Activated gamma-delta T cell (primary cell): ENCODE data around the gene UBC.

Experiments
- DNase-seq: peaks from one replicate; lab custom pipeline; 2025; lab: John Stamatoyannopoulos, UW
- total RNA-seq, 2 donors: gene quantifications; one replicate each; lab custom pipeline; 2026; lab: John Stamatoyannopoulos, UW

UBC gene
- total RNA-seq = 839 to 1,036 reads per million in 2 donors

- no peak for DNase-seq
These were observed at the start of gene UBC for GRCh38 chr12:124914392-124915238. Gene UBC, minus strand, starts transcription at chr12:124914650. Its CDS starts 879 bp downstream, at chr12:124913771.

GRCh38 chr12:124963211-124963610 lies 48.8 kb upstream of the UBC start:
- DNase-seq = no peak

GRCh38 chr12:124961055-124961454 lies 46.6 kb upstream of the UBC start:
- no peak for DNase-seq

- DNase-seq = no peak
These were observed 42.1 kb upstream of the UBC start for GRCh38 chr12:124956571-124956970.

GRCh38 chr12:124954771-124955170 lies 40.3 kb upstream of the UBC start:
- DNase-seq = no peak

GRCh38 chr12:124953689-124954405 lies 39.4 kb upstream of the UBC start:
- no peak for DNase-seq

- DNase-seq = no peak
These were observed 38.4 kb upstream of the UBC start for GRCh38 chr12:124952801-124953200.

GRCh38 chr12:124952295-124952694 lies 37.8 kb upstream of the UBC start:
- DNase-seq = no peak

- DNase-seq = no peak
These were observed 35.6 kb upstream of the UBC start for GRCh38 chr12:124949779-124950728.

GRCh38 chr12:124949066-124949465 lies 34.6 kb upstream of the UBC start:
- no peak for DNase-seq

- no peak for DNase-seq
These were observed 33.3 kb upstream of the UBC start for GRCh38 chr12:124947561-124948398.

GRCh38 chr12:124947013-124947412 lies 32.6 kb upstream of the UBC start:
- no peak for DNase-seq

GRCh38 chr12:124946447-124946793 lies 32.0 kb upstream of the UBC start:
- DNase-seq = no peak

- no peak for DNase-seq
These were observed 26.7 kb upstream of the UBC start for GRCh38 chr12:124941170-124941527.

- no peak for DNase-seq
These were observed 26.1 kb upstream of the UBC start for GRCh38 chr12:124940393-124941169.

- no peak for DNase-seq
These were observed 25.6 kb upstream of the UBC start for GRCh38 chr12:124940143-124940392.

GRCh38 chr12:124939421-124940142 lies 25.1 kb upstream of the UBC start:
- no peak for DNase-seq

GRCh38 chr12:124939079-124939420 lies 24.6 kb upstream of the UBC start:
- DNase-seq = no peak

- no peak for DNase-seq
These were observed 24.1 kb upstream of the UBC start for GRCh38 chr12:124938587-124938986.

- no peak for DNase-seq
These were observed 23.7 kb upstream of the UBC start for GRCh38 chr12:124938108-124938507.
